ENCODE data around the gene HCK.

HCK gene

GRCh38 chr20:32052090-32052777 lies at the start of gene HCK:
Gene HCK, plus strand, starts transcription at chr20:32052242.
- no peak for DNase-seq

DNA sequence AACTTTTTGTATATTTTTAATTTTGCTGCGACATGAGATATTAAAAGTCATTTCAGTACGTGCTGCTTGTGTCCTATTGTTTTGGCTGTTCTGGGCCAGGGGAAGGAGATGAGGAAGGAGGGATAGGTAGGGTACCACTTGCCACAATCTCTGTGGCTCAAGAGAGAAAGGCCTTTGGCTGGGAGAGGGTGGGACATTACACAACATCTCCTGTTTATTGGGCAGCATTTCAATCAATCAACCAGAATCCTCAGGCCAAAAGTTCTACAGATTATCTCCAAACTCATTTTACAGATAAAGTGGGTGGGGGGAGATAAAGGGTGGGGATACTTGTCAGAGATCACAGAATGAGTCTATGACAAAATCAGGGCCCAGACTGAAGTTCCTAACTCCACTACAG lies 48.7 kb upstream of the HCK start:
- no peak for DNase-seq

DNA sequence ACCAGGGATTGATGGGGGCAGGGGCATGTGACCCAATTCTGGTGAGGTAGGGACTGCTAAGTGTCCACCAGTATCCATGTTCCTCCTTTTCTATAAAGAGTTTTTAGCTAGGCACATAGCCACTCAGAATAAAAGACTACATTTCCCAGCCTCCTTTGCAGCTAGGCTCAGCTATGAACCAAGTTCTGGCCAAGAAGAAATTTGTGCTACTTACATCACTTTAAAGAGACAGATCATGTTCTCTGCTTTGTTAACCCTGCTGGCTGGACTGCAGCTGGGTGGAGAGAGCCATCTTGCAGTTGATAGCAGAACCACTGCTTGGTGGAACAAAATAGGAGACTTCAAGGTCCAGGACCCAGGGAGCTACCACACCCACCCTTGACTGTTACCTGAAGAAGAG lies 47.1 kb upstream of the HCK start:
- no peak for DNase-seq

DNA sequence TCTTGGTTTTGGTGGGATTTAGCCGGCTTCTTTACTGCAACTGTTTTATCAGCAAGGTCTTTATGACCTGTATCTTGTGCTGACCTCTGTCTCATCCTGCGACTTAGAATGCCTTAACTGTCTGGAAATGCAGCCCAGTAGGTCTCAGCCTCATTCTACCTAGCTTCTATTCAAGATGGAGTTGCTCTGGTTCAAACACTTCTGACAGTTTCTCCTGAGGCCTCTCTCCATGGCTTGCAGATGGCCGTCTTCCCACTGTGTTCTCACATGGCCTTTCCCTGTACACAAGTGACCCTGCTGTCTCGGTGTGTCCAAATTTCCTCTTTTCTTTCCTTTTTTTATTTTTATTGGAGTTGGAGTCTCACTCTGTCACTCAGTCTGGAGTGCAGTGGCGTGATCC lies 46.0 kb upstream of the HCK start:
- no peak for DNase-seq

- DNase-seq, result no peak
Measured at GRCh38 chr20:32006841-32007786, 44.9 kb upstream of the HCK start.

DNA sequence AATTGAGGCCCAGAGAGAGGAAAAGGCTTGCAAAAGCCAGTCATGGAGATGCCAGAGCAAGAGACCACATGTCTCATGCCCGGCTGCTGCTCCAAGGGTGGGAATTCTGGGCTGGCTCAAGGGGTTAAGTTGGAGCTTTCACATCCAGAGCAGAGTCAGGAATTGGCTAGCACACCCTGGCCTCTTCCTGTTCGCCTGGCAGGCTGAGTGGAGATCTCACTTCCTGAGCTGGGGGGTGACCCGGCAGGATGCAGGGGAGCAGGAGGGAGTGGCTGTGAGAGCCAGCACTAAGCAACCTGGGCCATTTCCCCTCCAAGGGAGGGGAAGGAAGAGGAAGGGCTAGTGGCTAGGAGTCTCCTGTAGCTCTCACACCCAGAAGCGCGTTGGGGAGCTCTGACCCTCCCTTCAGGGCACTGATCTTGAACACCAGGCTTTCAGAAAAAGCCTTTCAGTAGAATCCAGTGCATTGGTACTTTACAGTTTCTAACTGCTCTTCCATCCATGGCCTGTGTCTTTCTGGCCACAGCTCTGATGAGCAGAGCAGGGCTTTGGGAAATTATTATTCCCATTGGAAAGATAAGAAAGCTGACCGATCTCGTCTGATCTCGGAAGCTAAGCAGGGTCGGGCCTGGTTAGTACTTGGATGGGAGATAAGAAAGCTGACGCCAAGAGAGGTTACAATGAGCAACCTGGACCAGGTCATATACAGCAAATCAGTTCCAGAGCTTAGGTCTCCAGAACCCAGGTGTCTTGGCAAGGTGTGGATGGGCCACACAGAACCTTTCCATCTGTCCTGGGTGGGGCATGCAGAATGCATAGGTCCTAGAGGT lies 44.0 kb upstream of the HCK start:
- DNase-seq, result no peak

GRCh38 chr20:32009564-32009963 lies 42.5 kb upstream of the HCK start:
- no peak for DNase-seq

GRCh38 chr20:32010101-32010500 lies 41.9 kb upstream of the HCK start, which contains the start of gene CCM2L:
Gene CCM2L, plus strand, starts transcription at chr20:32010438. Its CDS starts 17 bp downstream, at chr20:32010455.
- DNase-seq, result no peak

DNA sequence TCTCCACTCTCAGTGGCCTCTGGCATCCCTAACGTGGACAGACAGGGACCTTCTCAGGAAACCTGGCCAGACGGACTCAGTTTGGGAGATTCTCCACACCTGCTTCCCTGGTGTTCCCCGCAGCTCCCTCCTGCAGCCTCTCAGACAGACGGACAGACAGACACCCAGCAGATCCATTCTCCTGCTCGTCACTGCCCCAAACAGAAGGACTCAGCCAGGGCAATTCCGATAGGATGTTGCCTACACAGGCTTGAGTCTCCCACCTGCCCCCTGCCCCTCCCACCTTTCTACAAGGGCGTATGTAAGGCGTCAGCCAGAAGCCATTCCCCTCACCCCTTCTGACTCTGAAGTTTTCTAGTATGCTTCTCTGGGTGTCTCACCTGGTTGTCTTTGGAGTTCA lies 41.4 kb upstream of the HCK start:
- no peak for DNase-seq

DNA sequence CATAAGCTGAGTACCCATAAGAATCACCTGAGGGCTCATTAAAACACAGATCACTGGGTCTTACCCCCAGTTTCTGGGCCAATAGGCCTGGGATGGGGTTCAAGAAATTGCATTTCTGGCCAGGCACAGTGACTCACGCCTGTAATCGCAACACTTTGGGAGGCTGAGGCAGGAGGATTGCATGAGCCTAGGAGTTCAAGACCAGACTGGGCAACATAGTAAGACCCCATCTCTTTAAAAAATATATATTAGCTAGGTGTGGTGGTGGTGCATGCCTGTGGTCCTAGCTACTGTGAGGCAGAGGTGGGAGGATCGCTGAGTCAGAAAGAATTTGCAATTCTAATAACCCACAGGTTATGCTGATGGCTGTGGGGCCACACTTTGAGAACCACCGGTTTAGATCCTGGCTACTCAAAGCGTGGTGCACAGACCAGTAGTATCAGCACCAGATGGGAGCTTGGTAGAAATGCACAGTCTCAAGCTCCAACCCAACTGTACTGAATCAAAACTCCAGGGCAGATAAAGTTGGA lies 39.8 kb upstream of the HCK start:
- no peak for DNase-seq

GRCh38 chr20:32013326-32013725 lies 38.7 kb upstream of the HCK start:
- DNase-seq, result no peak

DNA sequence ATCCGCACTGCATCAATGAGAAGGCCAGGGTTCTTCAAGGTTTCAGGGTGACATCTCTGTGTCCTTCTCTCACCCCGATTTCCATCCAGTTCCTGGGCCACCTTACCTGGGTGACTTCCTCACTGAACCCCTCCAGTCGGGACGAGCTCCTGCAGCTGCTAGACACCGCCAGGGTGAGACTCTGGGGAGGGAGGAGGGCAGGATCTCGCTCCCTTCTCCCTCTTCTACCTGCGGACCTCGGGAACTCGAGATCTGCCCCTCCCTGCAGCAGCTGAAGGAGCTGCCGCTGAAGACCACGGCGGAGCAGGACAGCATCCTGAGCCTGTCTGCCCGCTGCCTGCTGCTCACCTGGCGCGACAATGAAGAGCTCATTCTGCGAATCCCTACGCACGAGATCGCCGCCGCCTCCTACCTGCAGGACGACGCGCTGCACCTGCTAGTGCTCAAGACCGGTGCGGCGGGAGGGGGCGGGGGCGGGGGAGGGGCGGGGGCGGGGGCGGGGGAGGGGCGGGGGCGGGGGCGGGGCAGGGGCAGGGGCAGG lies 34.3 kb upstream of the HCK start:
- DNase-seq, result peak; percentile 56

- peak; percentile 55 for DNase-seq
Measured at GRCh38 chr20:32018269-32019155, 33.5 kb upstream of the HCK start.

GRCh38 chr20:32019156-32019510 lies 32.9 kb upstream of the HCK start:
- peak; percentile 15 for DNase-seq

- DNase-seq, result no peak
Measured at GRCh38 chr20:32019563-32020463, 32.2 kb upstream of the HCK start.

- no peak for DNase-seq
Measured at GRCh38 chr20:32021091-32021490, 31.0 kb upstream of the HCK start.

GRCh38 chr20:32024683-32025295 lies 27.3 kb upstream of the HCK start:
- no peak for DNase-seq

DNA sequence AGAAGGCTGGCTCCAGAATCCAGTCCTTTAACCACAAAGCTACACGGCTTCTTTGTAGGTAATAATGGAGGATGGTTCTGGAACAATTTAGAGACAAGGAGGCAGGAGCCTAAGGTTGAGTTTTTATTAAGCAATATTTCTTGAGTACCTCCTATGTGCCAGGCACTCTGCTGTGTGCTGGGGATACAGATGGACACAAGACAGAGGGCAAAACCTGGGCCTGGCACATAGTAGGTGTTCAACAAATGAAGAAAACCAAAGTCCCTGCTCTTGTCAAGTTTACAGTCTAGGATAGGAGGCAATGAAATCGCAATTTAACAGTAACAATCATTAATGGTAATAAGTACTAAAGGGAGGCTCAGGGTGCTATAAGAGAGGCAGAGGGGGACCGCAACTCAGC lies 24.4 kb upstream of the HCK start:
- no peak for DNase-seq

GRCh38 chr20:32028647-32029372 lies 23.2 kb upstream of the HCK start:
- no peak for DNase-seq
